ENCODE results near the gene ISLR2.
"Not testable (repeated sequence)": the region's sequence is repeated elsewhere in the genome, so short reads cannot be mapped to it uniquely, and the experiment has no call there.

DNA sequence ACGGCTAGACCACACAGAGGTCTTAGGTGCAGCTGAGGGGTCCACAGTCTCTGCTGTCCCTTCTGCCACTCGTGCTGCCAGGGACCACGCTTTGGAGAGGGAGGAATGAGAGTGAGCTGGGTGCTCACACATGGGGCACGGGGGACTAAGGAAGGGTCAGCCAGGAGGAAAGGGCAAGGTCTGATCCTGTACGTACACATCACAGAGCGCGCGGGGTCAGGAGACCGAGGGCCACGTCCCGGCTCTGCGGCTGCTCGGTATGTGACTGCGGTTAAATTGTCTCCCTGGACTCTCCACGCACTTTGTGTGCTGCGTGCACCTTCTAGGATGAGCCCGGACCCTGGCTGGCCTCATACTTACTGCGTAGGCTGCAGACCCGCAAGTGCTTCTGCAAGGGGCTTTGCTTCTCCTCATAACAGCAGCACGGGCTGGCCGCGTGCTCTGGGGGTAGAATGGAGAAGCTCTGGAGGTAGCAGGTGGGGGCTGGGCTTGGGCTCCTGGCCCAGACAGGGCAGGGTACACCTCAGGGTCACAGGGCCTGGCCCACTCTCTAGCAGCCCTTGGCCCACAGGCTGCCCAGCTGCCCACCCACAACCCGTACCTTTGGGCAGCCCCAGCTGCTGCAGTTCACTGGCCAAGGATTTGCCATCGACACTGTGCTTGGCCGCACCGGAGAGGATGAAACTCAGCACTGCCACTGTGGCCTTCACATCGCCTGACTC lies 33.5 kb upstream of the ISLR2 start:
- TF ChIP-seq, protein P1, sequence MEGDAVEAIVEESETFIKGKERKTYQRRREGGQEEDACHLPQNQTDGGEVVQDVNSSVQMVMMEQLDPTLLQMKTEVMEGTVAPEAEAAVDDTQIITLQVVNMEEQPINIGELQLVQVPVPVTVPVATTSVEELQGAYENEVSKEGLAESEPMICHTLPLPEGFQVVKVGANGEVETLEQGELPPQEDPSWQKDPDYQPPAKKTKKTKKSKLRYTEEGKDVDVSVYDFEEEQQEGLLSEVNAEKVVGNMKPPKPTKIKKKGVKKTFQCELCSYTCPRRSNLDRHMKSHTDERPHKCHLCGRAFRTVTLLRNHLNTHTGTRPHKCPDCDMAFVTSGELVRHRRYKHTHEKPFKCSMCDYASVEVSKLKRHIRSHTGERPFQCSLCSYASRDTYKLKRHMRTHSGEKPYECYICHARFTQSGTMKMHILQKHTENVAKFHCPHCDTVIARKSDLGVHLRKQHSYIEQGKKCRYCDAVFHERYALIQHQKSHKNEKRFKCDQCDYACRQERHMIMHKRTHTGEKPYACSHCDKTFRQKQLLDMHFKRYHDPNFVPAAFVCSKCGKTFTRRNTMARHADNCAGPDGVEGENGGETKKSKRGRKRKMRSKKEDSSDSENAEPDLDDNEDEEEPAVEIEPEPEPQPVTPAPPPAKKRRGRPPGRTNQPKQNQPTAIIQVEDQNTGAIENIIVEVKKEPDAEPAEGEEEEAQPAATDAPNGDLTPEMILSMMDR (IDR thresholded peaks at IDR 0.05; ENCODE audit: low read depth, low read length), result not testable (repeated sequence)
- not testable (repeated sequence) for TF ChIP-seq MYC (IDR thresholded peaks at IDR 0.05; ENCODE audit: low read depth, low read length)

Data from NB4 (cell line).